NCI-H2107 treated with DMSO at 0.1 percent for 48 hours (cell line): Measurements from ENCODE around the gene SLC5A2.
"Not testable (repeated sequence)": the region's sequence is repeated elsewhere in the genome, so short reads cannot be mapped to it uniquely, and the experiment has no call there.

Source experiments
- DNase-seq: peaks from one replicate; lab custom pipeline; 2025; ENCODE audit not compliant: unreplicated experiment; lab: John Stamatoyannopoulos, UW

The SLC5A2 gene

DNA sequence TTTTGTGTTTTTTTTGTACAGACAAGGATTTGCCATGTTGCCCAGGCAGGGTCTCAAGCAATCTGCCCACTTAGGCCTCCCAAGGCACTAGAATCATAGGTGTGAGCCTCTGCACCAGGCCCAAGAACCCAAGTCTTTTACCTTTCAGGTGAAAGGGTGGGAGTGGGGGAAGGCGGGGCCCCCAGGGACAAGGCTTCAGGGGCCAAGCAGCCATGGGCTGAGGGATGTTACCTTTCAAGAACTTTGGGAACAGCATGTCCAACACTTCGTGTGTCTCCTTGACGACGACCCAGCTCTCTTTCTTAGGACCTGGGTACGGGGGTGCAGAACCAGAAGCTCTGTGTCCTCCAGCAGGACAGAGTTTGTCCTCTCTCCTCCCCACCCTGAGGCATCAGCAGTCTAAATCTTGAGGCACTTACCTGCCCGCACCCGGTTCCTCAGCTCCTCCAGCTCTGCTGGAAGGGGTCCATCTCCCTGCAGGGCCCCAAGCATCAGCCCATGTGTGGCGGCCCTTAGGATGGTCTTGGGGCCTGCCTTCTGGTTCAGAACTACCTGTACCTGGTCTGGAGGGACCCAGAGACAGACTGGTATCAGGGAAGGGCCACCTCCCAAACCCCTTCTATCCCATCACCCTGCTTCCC is 9.0 kb downstream of the SLC5A2 start:
- no peak for DNase-seq

DNA sequence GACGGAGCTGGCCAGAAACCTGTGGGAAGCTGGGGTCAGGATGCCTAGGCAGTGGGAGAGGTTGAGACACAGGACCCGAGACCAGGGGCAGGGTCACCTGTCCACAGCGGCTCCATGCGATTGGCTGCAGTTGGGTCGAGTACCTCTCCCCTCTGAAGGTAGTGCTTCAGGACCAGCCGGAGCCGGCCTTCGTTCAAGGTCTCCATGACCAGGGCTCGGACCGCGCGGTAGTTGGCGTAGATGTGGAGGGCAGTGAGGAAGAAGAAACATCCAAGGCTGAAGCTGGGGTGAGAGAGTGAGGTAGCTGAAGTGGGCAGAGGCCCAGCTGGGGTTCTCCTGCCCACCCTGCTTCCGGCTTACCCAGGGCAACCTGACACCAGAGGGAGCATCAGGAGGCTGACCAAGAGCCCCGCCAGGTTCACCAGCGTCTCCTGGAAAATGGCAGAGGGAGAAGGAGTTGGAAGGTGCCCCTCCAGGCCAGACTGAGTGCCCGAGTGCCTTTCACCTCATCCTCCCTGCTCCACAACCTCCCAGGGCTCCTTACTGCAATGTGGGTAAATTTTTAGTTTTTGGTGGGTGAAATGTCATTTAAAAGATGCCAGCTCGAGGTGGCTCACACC is 10.7 kb downstream of the SLC5A2 start:
- no peak for DNase-seq

DNA sequence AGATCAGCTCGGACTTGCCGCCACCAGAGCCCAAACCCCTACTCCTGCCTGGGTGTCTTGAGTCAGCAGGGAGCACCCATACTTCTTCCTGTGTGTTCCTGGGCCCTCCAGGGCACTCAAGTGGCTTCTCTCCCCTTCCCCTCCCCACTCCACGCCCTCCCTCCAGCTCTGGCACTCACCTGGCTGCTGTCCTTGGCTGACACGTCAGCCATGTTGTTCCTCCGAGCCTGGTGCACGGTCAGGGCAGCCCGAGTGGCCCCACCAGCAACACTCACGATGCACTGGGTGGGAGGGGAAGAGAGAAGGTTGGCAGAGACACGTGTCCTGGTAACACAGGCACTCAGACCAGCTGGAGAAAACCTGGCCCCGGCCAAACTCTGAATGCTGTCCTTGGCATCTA is 13.7 kb downstream of the SLC5A2 start:
- no peak for DNase-seq

DNA sequence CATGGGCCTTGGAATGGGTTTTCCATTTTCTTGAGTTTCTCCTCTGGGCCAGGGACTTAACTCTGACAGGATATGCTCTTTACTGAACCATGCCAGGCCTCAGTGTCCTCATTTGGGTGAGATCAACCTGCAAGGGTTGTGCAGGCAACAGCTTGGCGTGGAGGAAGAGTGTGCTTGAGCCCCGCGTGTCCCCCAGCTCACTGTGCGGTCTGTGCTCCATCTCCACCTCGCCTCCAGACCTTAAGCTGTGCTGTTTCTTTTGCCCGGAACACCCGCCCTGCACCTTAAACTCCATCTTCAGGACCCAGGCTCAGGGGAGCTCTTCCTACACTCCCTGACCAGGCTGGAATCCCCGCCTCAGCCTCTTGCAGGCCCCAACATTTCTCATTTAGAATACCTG is 15.6 kb downstream of the SLC5A2 start:
- no peak for DNase-seq

DNA sequence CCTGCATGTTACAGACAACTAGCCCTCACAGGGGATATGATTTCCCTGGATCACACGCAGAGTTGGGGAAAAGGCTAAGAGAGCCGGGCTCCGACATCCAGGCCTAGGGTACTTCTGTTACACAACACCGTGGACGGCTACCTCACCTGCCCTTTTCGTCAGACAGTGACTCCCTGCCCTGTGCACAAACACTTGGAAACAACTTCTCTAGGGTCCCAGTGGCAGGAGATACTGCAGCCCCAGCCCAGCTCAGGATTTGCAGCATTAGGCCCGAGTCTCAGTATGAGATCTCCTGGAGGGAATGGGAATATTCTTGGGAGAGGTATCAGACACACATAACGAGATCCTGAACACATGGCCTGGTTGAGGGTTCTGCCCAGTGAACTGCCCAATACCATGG is 17.0 kb downstream of the SLC5A2 start:
- DNase-seq: no peak

DNA sequence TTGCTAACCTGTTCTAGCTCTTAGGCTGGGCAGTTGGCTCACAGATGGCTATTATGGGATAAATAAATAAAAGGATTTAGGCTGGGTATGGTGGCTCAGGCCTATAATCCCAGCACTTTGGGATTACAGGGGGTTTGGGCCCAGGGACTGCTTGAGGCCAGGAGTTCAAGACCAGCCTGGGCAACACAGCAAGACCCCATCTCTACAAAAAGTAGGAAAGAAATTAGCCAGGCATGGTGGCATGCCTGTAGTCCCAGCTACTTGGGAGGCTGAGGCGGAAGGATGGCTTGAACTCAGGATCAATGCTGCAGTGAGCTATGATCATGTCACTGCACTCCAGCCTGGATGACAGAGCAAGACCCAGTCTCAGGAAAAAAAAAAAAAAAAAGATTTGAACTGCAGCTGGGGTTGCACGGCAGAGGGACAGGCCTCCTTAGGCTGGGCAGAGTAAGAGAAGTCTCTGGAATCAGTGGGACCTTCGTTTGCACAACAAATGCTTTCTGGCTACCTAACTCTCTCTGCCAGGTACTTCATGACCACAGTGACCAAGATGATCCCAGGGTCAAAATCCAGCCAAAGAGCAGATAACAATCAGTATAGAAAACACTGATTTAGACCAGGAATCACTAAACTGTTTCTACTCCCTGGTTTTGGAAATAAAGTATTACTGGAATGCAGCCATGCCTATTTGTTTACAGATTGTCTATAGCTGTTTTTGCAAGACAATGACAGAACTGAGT is 18.5 kb downstream of the SLC5A2 start:
- no peak for DNase-seq

DNA sequence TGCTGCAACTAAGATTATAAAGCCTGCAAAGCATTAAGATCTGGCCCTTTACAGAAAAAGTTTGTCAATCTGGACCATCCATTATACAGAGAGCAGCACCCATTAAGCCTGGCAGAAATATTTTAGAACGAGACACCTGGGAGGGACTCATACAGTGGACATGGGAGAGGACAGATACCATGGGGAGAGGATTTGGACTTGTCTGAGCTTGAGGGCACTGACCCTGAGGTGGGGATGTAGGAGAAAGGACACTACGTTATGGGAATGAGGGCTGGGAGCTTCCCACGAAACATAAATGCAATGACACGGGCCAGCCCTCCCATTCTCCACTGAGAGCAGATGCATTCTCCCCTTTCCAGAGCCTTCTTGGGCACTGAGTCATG is 19.0 kb downstream of the SLC5A2 start:
- no peak for DNase-seq

DNA sequence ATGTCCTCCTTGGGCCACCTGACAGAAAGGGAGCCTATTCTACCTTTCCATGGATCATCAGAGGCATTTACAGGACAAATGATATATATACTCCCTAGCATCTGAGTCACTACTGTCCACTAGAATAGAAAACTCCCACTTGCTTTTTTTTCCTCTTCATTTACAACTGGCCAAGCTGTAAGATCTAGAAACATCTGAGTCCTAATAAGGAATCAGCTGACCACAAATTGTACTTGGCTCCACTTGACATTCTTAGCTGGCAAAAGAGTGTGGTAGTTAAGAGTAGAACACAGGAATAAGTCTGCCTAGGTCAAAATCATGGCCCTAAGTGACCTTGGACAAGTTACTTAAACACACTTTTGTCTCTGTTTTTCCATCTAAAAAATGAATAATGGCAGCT is 20.1 kb downstream of the SLC5A2 start:
- DNase-seq: no peak

DNA sequence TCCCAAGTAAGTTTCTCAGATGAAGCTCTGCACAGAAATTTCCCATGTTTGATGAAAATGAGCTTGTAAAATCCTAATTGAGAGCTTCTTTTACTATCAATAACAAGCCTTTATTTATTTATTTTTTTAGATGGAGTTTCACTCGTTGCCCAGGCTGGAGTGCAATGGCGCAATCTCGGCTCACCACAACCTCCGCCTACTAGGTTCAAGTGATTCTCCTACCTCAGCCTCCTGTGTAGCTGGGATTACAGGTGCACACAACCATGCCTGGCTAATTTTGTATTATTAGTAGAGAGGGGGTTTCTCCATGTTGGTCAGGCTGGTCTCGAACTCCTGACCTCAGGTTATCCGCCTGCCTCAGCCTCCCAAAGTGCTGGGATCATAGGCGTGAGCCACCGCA is 20.6 kb downstream of the SLC5A2 start:
- not testable (repeated sequence) for DNase-seq

DNA sequence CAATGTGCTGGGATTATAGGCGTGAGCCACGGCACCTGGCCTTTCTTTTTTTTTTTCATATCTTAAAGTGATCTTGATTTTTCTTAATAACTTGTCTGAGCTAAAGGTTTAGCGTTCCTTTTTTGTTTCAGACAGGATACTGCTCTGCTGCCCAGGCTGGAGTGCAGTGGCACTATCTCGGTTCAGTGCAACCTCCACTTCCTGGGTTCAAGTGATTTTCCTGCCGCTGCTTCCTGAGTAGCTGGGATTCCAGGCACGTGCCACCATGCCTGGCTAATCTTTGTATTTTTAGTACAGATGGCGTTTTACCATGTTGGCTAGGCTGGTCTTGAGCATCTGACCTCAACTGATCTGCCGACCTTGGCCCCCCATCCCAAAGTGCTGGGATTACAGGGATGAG is 21.2 kb downstream of the SLC5A2 start:
- no peak for DNase-seq

DNA sequence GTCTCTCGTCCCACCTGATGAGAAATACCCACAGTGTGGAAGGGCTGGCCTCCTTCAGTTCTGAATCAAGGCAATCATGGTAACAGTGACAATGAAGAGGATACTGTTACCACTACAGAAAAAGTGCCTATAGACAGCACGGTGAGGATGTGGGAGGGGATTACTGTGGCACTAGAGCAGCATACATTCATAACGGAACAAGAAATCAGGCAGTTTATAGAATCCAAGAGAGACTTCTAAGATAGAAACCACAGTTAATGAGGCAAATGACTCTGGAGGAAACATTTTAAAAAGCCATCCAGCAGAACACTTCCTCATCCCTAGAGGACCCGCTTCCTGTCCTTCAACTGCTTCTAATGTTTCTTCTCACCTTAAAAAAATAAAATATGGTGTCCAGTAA is 22.6 kb downstream of the SLC5A2 start:
- no peak for DNase-seq

DNA sequence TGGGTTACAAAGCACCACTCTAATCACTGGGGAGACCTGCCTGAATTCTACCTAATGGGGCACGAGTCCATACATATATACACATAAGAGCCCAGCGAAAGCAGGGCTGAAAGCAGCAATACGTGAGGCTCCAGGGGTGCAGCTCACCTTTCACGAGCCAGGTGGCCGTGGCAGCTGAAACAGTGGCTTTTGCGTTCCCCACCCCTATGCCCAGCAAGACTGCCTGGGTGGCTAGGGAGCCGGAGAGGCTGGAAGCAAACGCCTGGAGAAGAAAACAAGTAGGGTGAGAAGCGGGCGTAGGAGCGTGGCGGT is 24.6 kb downstream of the SLC5A2 start:
- DNase-seq: no peak

DNA sequence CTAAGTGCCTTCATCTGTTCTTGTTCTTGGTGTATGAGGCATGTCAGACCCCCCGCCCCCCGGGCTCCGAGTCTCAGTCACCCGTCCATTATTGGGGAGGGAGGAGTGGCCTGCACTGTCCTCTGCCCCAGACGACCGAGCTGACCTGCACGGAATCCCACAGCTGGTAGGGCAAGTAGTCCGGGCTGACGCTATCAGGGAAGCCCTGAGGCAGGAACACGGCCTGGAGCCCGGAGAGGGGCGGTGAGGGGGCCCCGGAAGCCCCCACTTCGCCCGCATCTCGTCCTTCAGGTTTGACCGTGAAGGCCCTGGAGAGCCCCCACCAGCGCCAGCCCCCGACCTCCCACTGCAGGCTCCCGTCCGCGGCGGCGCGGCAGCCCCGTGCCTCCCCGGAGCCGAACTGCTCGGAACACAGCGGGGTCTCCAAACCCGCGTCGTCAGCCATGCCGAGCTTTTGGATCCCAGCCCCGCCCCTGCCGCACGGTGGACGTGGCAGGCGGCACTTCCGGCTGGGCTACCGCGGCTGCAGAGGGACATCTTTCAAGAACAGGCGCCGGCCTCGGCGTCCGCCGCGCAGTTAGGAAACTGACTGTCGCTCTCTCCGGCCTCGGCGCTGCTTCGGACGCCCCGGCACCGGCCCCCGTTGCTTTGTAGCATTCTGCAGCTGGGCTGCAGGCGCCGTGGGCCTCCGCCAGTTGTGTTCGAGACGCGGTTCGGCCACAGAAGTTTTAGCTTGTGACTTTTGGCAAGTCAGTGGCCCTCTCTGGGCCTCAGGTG is 25.2 kb downstream of the SLC5A2 start, which contains the start of gene RUSF1:
RUSF1 (minus strand) TSS at position 463 of the 777 bp plus-strand sequence; CDS start at position 445, 18 bp downstream.
- DNase-seq: peak; percentile 50

DNA sequence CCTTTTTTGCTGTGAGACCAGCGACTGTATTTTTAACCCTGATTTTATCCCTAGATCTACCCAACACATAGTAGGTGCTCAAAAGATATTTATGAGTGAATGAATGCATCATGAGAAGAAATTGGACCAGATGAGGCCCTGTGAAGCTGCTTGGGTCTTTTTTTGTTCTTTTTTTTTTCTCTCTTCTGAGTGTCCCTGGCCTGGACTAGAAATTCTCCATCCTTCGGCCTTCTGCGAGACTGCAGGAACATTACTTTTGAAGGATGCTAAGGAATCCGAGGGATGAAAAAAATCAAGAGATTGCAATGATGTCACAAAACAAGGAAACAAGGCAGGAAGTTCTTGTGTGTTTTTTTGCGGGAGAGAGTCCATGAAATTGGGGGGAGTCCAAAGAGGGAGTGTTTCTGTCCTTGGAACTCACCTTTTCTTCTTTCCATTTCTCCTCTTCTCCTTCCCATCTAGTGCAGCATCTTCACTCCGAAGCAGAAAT is 25.8 kb downstream of the SLC5A2 start:
- no peak for DNase-seq

DNA sequence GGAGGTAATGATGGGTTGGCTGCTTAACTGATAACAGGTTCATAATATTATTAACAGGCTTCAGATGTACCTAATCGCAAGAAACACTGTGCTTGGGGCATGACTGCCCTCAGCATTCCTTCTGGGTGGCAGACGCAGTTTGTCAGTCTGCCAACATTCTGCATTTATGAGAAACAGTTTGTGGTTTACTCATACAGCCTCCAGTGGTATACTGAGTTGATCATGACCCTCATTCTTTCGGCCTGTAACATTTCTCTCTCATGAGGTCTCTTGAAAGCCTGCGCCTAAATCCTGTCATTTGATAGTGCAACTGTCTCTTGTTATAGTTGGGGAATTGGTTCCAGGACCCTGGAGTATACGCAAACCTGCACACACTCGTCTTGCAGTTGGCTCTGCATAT is 30.2 kb downstream of the SLC5A2 start:
- DNase-seq: no peak

DNA sequence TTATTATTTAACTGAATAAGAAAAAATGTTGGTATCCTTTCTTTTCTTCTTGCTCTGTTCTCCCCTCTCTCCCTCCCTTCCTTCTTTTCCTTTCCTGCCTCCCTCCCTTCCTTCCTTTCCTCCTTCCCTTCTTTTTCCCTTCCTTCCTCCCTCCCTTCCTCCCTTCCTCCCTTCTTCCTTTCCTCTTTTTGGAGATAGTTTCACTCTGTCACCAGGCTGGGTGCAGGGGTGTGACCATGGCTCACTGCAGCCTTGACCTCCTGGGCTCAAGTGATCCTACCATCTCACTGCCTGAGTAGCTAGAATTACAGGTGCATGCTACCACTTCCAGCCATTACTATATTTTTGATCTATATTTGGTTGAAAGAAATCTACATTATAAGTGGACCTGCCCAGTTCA is 31.0 kb downstream of the SLC5A2 start:
- no peak for DNase-seq

DNA sequence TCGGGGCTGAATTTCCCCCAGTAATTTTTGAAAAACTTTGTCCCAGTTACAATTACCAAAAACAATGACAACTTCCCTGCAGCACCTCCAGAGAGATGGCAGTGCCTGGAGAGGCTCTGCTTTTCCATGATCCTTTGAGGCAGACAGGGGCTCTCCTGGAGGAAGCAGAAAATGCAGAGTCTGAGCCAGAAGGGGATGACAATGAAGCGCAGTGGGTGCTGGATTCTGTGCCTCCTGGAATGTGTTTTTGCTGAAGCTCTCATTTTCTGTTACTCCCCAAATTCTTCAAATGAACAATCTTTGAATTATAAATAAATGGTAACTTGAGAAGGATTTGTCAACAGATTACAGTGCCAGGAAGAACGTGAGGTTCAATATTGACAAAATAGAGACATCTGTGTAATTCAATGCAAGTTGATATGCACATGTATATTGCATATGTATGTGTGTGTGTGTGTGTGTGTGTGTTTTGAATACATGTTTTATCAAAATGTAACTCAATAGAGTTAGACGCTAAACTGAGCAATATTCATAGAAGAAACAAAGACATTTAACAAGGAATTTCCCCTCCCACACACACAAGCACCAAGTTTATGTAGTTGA is 35.0 kb downstream of the SLC5A2 start:
- DNase-seq: no peak

DNA sequence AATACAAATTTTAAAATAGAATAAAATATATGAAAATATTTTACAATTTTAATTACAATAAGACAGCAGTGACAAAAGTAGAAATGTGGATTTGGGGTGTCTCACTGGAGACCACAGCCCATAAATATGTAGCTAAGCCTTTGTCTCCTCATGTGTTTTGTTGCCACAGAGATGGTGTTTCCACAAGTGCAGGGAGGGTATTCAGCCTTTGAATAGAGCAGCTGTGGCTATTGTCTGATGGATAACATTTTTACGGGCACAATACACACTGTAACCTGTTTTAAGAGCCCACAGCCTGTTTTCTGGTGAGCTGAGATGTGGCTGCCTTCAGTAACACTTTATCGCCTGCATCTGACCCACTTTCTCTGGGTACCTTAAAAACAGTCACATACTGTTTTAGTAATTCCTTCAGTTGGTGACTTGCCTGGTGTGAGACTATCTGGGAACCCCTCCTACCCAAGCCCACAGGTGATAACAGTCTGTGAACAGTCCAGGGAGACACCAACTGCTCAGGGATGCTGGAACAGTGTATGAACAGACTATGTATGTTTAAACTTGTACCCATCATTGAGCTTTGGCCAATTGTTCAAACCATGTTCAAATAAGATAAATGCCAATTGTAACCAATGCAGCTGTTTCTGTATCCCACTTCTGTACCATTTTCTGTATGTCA is 37.0 kb downstream of the SLC5A2 start:
- DNase-seq: peak; percentile 48

DNA sequence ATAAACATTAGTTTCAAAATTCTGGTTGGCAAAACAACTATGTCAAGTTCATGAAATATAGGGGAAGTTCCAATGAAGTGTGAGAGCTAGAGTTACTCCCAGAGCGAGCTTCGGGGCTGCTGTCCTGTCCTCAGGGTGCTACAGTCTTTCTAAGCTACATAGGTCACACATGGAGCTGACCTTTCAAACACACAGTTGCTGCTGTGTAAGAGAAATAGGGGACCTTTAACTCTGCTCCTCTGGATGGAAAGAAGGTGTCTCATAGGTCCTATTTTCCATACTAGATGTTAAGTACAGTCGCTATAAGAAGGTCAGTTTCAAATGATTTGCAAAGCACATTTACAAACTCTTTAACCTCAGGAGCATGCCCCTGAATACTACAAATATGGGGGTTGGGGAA is 38.4 kb downstream of the SLC5A2 start:
- no peak for DNase-seq

DNA sequence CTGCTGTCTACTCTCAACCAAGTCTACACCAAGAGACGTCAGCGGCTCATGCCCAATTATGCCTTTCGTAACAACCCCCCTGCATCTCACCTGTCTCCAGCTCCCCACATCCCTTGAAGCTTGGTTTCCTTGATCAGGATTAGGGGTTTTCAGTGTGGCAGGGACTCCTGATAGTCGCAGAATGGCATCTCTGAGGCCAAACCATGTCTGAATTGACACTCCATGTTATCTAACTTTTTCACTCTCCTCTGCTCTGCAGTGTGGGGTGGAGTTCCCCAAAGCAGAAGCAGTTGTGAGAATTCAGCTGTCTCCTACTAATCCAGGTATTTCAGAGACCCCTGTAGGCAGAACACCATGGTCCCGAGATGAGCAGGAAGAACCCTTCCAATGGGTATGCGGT is 39.1 kb downstream of the SLC5A2 start:
- DNase-seq: no peak

DNA sequence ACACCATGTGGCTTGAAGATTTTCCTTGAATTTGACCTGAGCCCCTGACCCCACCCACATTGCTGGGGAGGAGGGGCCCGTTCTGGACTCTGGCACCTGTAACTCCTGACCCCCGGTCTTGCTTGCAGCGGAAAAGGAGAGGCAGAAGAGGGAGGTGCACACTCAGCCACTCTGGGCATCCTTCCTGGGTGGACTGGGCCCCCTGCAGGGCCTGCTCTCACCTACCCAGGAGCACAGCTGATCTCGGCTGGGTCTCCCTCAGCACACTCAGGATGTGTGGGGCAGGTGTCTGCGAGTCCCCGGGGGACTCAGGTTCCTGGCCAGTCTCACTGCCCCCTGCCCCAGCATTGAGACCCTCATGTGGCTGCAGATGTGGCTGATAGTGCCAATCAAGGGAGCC is 40.8 kb downstream of the SLC5A2 start:
- not testable (repeated sequence) for DNase-seq
